ENCODE results near the gene UBXN7.
A peak's percentile ranks its signal among the peaks of the same experiment; 100 is the strongest.
"Not testable (repeated sequence)": the region's sequence is repeated elsewhere in the genome, so short reads cannot be mapped to it uniquely, and the experiment has no call there.

Gene UBXN7, protein sequence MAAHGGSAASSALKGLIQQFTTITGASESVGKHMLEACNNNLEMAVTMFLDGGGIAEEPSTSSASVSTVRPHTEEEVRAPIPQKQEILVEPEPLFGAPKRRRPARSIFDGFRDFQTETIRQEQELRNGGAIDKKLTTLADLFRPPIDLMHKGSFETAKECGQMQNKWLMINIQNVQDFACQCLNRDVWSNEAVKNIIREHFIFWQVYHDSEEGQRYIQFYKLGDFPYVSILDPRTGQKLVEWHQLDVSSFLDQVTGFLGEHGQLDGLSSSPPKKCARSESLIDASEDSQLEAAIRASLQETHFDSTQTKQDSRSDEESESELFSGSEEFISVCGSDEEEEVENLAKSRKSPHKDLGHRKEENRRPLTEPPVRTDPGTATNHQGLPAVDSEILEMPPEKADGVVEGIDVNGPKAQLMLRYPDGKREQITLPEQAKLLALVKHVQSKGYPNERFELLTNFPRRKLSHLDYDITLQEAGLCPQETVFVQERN

GRCh38 chr3:196432137-196432879, at the start of gene UBXN7:
Gene UBXN7 (minus strand): TSS chr3:196432427. CDS start chr3:196432399, 28 bp downstream.
- peak; percentile 93 for DNase-seq

GRCh38 chr3:196477678-196478077, 45.5 kb upstream of the UBXN7 start:
- no peak for DNase-seq

DNA sequence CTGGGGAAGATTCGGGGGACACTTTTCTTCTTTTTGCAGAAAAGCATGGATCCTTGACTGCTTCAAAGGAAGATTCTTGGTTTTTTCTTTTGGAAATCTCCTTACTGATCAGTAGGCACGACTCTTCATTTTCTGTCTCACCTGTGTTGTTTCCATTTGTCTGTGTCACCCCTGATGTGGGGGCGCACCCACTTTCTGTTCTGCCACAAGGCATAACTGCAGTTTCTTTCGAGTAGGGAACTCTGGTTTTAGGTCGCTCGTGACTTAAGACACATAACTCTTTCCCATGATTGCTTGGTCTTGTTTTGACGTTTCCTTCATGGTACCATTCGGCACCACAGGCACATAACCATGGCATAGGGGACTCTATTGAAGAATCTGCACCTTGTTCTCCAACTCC, 40.1 kb upstream of the UBXN7 start:
- DNase-seq, result no peak

- DNase-seq, result no peak
Observed at GRCh38 chr3:196471551-196471950, 39.3 kb upstream of the UBXN7 start.

- DNase-seq, result not testable (repeated sequence)
Observed at GRCh38 chr3:196470182-196470581, 38.0 kb upstream of the UBXN7 start.

- no peak for DNase-seq
Observed at GRCh38 chr3:196463804-196464203, 31.6 kb upstream of the UBXN7 start.

DNA sequence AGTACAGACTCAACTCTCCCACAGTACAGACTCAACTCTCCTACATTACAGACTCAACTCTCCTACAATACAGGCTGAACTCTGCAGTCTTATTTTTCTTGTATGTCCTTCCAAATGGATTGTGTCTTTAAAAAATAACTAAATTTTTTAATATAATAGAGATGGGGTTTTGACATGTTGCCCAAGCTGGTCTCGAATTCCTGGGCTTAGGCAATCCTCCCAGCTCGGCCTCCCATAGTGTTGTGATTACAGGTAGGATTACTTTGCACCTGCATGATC, 31.2 kb upstream of the UBXN7 start:
- DNase-seq, result no peak

DNA sequence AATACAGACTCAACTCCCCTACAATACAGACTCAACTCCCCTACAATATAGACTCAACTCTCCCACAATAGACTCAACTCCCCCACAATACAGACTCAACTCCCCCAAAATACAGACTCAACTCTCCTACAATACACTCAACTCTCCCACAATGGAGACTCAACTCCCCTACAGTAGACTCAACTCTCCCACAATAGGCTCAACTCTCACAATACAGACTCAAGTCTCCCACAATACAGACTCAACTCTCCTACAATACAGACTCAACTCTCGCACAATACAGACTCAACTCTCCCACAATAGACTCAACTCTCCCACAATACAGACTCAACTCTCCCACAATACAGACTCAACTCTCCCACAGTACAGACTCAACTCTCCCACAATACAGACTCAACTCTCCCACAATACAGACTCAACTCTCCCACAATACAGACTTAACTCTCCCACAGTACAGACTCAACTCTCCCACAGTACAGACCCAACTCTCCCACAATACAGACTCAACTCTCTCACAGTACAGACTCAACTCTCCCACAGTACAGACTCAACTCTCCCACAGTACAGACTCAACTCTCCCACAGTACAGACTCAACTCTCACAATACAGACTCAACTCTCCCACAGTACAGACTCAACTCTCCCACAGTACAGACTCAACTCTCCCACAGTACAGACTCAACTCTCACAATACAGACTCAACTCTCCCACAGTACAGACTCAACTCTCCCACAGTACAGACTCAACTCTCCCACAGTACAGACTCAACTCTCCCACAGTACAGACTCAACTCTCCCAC, 30.7 kb upstream of the UBXN7 start:
- DNase-seq, result not testable (repeated sequence)

- no peak for DNase-seq
Observed at GRCh38 chr3:196458063-196458462, 25.8 kb upstream of the UBXN7 start.

GRCh38 chr3:196457470-196457869, 25.2 kb upstream of the UBXN7 start:
- DNase-seq, result not testable (repeated sequence)

DNA sequence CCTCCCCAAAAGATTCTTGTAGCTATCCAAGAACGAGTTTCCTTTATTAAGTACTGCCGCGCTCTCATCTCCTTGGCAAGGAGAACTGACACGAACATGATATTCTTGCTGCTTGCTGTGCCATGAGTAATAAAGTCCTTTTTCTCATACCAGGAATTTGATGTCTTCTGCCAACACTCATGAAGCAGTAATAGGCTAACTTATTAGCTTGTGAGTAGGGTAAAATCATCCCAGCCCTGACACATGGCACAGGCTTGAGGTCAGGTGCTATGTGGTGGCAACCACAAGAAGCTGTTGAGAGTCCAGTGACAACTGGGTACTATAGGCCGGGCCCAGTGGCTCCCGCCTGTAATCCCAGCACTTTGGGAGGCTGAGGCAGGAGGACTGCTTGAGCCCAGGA, 22.7 kb upstream of the UBXN7 start:
- no peak for DNase-seq

GRCh38 chr3:196445391-196445790, 13.2 kb upstream of the UBXN7 start:
- DNase-seq, result not testable (repeated sequence)

GRCh38 chr3:196444500-196444894, 12.3 kb upstream of the UBXN7 start:
- no peak for DNase-seq

GRCh38 chr3:196440696-196441095, 8.5 kb upstream of the UBXN7 start:
- no peak for DNase-seq

GRCh38 chr3:196440041-196440537, 7.9 kb upstream of the UBXN7 start:
- DNase-seq, result no peak

GRCh38 chr3:196431181-196432136, 768 bp downstream of the UBXN7 start:
- DNase-seq, result no peak

DNA sequence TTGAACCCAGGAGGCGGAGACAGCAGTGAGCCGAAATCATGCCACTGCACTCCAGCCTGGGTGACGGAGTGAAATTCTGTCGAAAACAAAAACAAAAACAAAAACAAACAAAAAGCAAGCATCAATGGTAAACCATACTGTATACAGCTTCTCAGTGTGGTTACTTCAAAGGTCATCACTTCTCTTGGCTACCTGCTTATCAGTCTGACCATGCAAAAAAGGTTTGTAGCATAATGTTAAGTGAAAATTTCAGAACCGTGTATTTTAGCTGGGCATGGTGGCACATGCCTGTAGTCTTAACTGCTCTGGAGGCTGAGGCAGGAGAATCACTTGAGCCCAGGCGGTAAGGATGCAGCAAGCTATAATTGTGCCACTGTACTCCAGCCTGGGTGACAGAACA, 4.2 kb downstream of the UBXN7 start:
- DNase-seq, result no peak

GRCh38 chr3:196424421-196424820, 7.8 kb downstream of the UBXN7 start:
- DNase-seq, result not testable (repeated sequence)

- DNase-seq, result no peak
Observed at GRCh38 chr3:196423044-196423781, 9.0 kb downstream of the UBXN7 start.

- DNase-seq, result not testable (repeated sequence)
Observed at GRCh38 chr3:196421668-196422067, 10.6 kb downstream of the UBXN7 start.

DNA sequence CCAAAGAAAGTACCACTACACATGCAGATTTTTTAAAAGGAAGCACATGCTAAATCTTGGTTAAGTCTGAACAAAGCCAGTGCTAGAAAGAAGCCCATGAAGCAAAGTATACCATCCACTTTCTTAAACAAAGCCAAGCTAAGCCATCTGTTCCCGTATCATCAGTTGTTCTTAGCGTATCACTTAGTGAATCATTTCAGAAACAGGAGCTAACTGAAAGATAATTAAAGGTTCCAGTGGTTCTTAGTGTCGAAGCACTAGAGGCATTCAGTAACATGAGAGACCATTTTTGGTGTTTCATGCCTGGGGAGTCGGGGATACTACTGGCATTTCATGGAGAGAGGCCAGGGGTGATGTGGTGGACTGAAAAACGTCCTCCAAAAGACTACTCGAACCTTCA, 12.8 kb downstream of the UBXN7 start:
- no peak for DNase-seq
